ENCODE results near the gene MTARC1. TPM values are rescaled to one million over a fixed set of nuclear protein-coding genes. Genes with fewer than 3 reads are reported as not detected.

The MTARC1 gene
- total RNA-seq, 4 donors from 2014 or later: 4.2 to 6.6 (median 5.1) TPM

GRCh38 chr1:220746851-220747250 lies 39.9 kb upstream of the MTARC1 start:
- DNase-seq (ENCODE audit: extremely low spot score): peak; percentile 53
- no peak for TF ChIP-seq CTCF (IDR thresholded peaks at IDR 0.05)
- H3K4me3 ChIP-seq: peak overlapping the region in 1 of 4 donors; percentile 68
- no peaks in the 10 kb centered on the region for H3K27me3 ChIP-seq
- intact Hi-C loops (cut with DNase I): loop anchor here (10.0 kb wide), 1 partner anchor 472 kb away; the partner anchor contains the start of gene RAB3GAP2
- 77% methylated on average over 3 of the region's 3 CpGs for whole genome bisulfite sequencing
- no peaks in the 10 kb centered on the region for H3K9me3 ChIP-seq
- peak overlapping the region; percentile 88 to 95 (median 94) for H3K27ac ChIP-seq (replicated peaks in 1 of 4)
- no peaks in the 10 kb centered on the region for H3K36me3 ChIP-seq
- peaks cover 33 to 50% (median 44%) of the 10 kb centered on the region in 4 donors for H3K4me1 ChIP-seq

- Histone ChIP-seq H3K9me3 (no peaks in the 10 kb centered on the region), H3K27me3 (no peaks in the 10 kb centered on the region), H3K4me3 (peak overlapping the region; percentile 68 to 91 (median 84)), H3K27ac (replicated peaks in 1 of 4) (peak overlapping the region; percentile 88 to 95 (median 94)), H3K4me1 (peaks cover 33 to 57% (median 51%) of the 10 kb centered on the region in 4 donors), H3K36me3 (no peaks in the 10 kb centered on the region)
- DNase-seq (ENCODE audit: extremely low spot score): no peak
- intact Hi-C loops (cut with DNase I): loop anchor here (10.0 kb wide), 1 partner anchor 473 kb away; the partner anchor contains the start of gene RAB3GAP2
- WGBS: 11% methylated on average over 18 of the region's 18 CpGs
- no peak for TF ChIP-seq POLR2A (IDR thresholded peaks at IDR 0.05; ENCODE audit: low read depth)
- no peak for TF ChIP-seq CTCF (IDR thresholded peaks at IDR 0.05)
- no peak for TF ChIP-seq POLR2AphosphoS5 (IDR thresholded peaks at IDR 0.05)
- TF ChIP-seq EP300 (IDR thresholded peaks at IDR 0.05): no peak
These were observed 39.1 kb upstream of the MTARC1 start for GRCh38 chr1:220747437-220748088.

GRCh38 chr1:220748089-220748934 lies 38.4 kb upstream of the MTARC1 start, which contains the start of gene MTARC2:
Gene MTARC2, plus strand, starts transcription at chr1:220748322. Its CDS starts 210 bp downstream, at chr1:220748532.
- Histone ChIP-seq H3K9me3 (no peaks in the 10 kb centered on the region), H3K27me3 (no peaks in the 10 kb centered on the region), H3K4me1 (peaks cover 36 to 61% (median 53%) of the 10 kb centered on the region in 4 donors), H3K4me3 (peak within 1 kb of the TSS; percentile 68 to 91 (median 84)), H3K27ac (replicated peaks in 1 of 4) (peak within 1 kb of the TSS; percentile 88 to 95 (median 94)), H3K36me3 (no peaks in the 10 kb centered on the region)
- WGBS: 5% methylated on average over 14 of the region's 77 CpGs
- peak; percentile 94 for DNase-seq (ENCODE audit: extremely low spot score)
- peak; percentile 89 to 97 for TF ChIP-seq POLR2AphosphoS5 (IDR thresholded peaks at IDR 0.05)
- TF ChIP-seq CTCF (IDR thresholded peaks at IDR 0.05): no peak
- no peak for TF ChIP-seq EP300 (IDR thresholded peaks at IDR 0.05)
- peak; percentile 72 for TF ChIP-seq POLR2A (IDR thresholded peaks at IDR 0.05; ENCODE audit: low read depth)
- intact Hi-C loops (cut with DNase I): loop anchor here (10.0 kb wide), 1 partner anchor 474 kb away; the partner anchor contains the start of gene RAB3GAP2

GRCh38 chr1:220748936-220749335 lies 37.8 kb upstream of the MTARC1 start:
- Histone ChIP-seq H3K4me1 (peaks cover 40 to 66% (median 55%) of the 10 kb centered on the region in 4 donors), H3K36me3 (no peaks in the 10 kb centered on the region), H3K9me3 (no peaks in the 10 kb centered on the region), H3K4me3 (peak overlapping the region; percentile 68 to 91 (median 84)), H3K27me3 (no peaks in the 10 kb centered on the region), H3K27ac (replicated peaks in 1 of 4) (peak overlapping the region; percentile 88 to 95 (median 94))
- TF ChIP-seq CTCF (IDR thresholded peaks at IDR 0.05): no peak
- no peak for TF ChIP-seq EP300 (IDR thresholded peaks at IDR 0.05)
- TF ChIP-seq POLR2AphosphoS5 (IDR thresholded peaks at IDR 0.05): no peak
- no peak for TF ChIP-seq POLR2A (IDR thresholded peaks at IDR 0.05; ENCODE audit: low read depth)
- DNase-seq (ENCODE audit: extremely low spot score): no peak
- WGBS: 3% methylated on average over 3 of the region's 3 CpGs
- intact Hi-C loops (cut with DNase I): loop anchor here (10.0 kb wide), 1 partner anchor 474 kb away; the partner anchor contains the start of gene RAB3GAP2

Data from esophagus muscularis mucosa (tissue), 4 donors.